ENCODE data around the gene ZNF813. TPM values are rescaled to one million over a fixed set of nuclear protein-coding genes. Genes with fewer than 3 reads are reported as not detected.

Gene ZNF813
- total RNA-seq, 1 experiment from 2014 or later = 9.6 TPM

GRCh38 chr19:53517114-53517741 lies 49.7 kb downstream of the ZNF813 start:
- in situ Hi-C loops (cut with HindIII; ENCODE audit: low pct_unique_long_range_greater_than_20kb, low sequenced_read_pairs) (no loop called here), intact Hi-C loops (cut with micrococcal nuclease; ENCODE audit: unreplicated experiment) (no loop called here)
- ATAC-seq (no peak), DNase-seq (ENCODE audit: low read depth, low spot score) (no peak)
- H3K36me3 ChIP-seq (ENCODE audit: control insufficient read depth, insufficient read depth, low read length) = no peaks in the 10 kb centered on the region
- no peaks in the 10 kb centered on the region for H3K27me3 ChIP-seq (ENCODE audit: control insufficient read depth, insufficient read depth, low read length)
- POLR2A ChIA-PET = no interaction called here
- no peak overlapping the region for H3K4me3 ChIP-seq (ENCODE audit: low read depth in 2 of 2, low read length in 2 of 2)
- H3K9me3 ChIP-seq (ENCODE audit: control insufficient read depth, insufficient read depth, low read depth, low read length) = peaks cover 7% of the 10 kb centered on the region; the same call in 1 of the 2 replicates
- BruUV-seq (replicated peaks) = no TSS peak
- no peak for TF ChIP-seq POLR2AphosphoS5 (IDR thresholded peaks at IDR 0.05; ENCODE audit: low read depth, low read length)
- no peak for TF ChIP-seq TCF7L2 (IDR thresholded peaks at IDR 0.05; ENCODE audit: low read depth, low read length)
- no peak for TF ChIP-seq REST (IDR thresholded peaks at IDR 0.05; ENCODE audit: insufficient read depth in 1 of 2, low read depth in 2 of 2, low read length in 1 of 2)
- TF ChIP-seq SIN3A (IDR thresholded peaks at IDR 0.05; ENCODE audit: borderline replicate concordance, insufficient read depth, low read depth, low read length) = no peak
- no peak for TF ChIP-seq CTCF (IDR thresholded peaks at IDR 0.05)
- no peak overlapping the region for H3K27ac ChIP-seq (ENCODE audit: low read length)
- peaks cover 3% of the 10 kb centered on the region for H3K4me1 ChIP-seq (ENCODE audit: control insufficient read depth, insufficient read depth, low read length)
- CTCF ChIA-PET = interaction anchor here (0.6 kb wide), 1 partner anchor 9 kb away, joined by 4 read pairs; no protein-coding TSS in a partner anchor

DNA sequence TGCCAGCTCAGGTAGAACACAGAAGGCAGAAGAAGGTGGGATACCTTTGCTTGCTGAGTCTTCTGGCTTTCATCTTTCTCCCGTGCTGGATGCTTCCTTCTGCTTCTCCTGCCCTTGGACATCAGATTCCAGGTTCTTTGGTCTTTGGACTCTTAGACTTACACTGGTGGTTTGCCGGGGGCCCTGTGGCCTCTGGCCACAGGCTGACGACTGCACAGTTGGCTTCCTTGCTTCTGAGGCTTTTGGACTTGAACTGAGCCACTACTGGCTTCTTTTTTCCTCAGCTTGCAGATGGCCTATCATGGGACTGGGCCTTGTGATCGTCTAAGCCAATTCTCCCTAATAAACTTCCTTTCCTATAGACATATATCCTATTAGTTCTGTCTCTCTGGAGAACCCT lies 50.6 kb downstream of the ZNF813 start:
- in situ Hi-C loops (cut with HindIII; ENCODE audit: low pct_unique_long_range_greater_than_20kb, low sequenced_read_pairs) = no loop called here
- BruUV-seq (replicated peaks) = no TSS peak

More for the DNA sequence above, 50.6 kb downstream of the ZNF813 start:
- ChIA-PET POLR2A (no interaction called here), CTCF (no interaction called here)
- no peak for ATAC-seq
- peaks cover 8% of the 10 kb centered on the region for H3K4me1 ChIP-seq (ENCODE audit: control insufficient read depth, insufficient read depth, low read length)
- H3K4me3 ChIP-seq (ENCODE audit: low read depth in 2 of 2, low read length in 2 of 2) = no peak overlapping the region
- H3K27ac ChIP-seq (ENCODE audit: low read length) = no peak overlapping the region
- DNase-seq (ENCODE audit: low read depth, low spot score) = no peak
- no peaks in the 10 kb centered on the region for H3K27me3 ChIP-seq (ENCODE audit: control insufficient read depth, insufficient read depth, low read length)
- H3K9me3 ChIP-seq (ENCODE audit: control insufficient read depth, insufficient read depth, low read depth, low read length) = peaks cover 7% of the 10 kb centered on the region; the same call in 1 of the 2 replicates
- no peaks in the 10 kb centered on the region for H3K36me3 ChIP-seq (ENCODE audit: control insufficient read depth, insufficient read depth, low read length)
- TF ChIP-seq TCF7L2 (IDR thresholded peaks at IDR 0.05; ENCODE audit: low read depth, low read length) = no peak
- no peak for TF ChIP-seq POLR2AphosphoS5 (IDR thresholded peaks at IDR 0.05; ENCODE audit: low read depth, low read length)
- TF ChIP-seq REST (IDR thresholded peaks at IDR 0.05; ENCODE audit: insufficient read depth in 1 of 2, low read depth in 2 of 2, low read length in 1 of 2) = no peak
- TF ChIP-seq CTCF (IDR thresholded peaks at IDR 0.05) = no peak
- no peak for TF ChIP-seq SIN3A (IDR thresholded peaks at IDR 0.05; ENCODE audit: borderline replicate concordance, insufficient read depth, low read depth, low read length)
- intact Hi-C loops (cut with micrococcal nuclease; ENCODE audit: unreplicated experiment) = no loop called here

Data from Panc1 (cell line).